Activated CD4-positive, alpha-beta T cell treated with anti-CD3 and anti-CD28 coated beads for 4 hours (primary cell): ENCODE data around the gene ODAD4.
A peak's percentile ranks its signal among the peaks of the same experiment; 100 is the strongest.

ENCODE experiments used
- DNase-seq, 2 donors: peaks; one replicate each; pipeline ENCODE4 v3.0.0-alpha.2; 2020

Gene ODAD4, protein sequence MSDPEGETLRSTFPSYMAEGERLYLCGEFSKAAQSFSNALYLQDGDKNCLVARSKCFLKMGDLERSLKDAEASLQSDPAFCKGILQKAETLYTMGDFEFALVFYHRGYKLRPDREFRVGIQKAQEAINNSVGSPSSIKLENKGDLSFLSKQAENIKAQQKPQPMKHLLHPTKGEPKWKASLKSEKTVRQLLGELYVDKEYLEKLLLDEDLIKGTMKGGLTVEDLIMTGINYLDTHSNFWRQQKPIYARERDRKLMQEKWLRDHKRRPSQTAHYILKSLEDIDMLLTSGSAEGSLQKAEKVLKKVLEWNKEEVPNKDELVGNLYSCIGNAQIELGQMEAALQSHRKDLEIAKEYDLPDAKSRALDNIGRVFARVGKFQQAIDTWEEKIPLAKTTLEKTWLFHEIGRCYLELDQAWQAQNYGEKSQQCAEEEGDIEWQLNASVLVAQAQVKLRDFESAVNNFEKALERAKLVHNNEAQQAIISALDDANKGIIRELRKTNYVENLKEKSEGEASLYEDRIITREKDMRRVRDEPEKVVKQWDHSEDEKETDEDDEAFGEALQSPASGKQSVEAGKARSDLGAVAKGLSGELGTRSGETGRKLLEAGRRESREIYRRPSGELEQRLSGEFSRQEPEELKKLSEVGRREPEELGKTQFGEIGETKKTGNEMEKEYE

DNA sequence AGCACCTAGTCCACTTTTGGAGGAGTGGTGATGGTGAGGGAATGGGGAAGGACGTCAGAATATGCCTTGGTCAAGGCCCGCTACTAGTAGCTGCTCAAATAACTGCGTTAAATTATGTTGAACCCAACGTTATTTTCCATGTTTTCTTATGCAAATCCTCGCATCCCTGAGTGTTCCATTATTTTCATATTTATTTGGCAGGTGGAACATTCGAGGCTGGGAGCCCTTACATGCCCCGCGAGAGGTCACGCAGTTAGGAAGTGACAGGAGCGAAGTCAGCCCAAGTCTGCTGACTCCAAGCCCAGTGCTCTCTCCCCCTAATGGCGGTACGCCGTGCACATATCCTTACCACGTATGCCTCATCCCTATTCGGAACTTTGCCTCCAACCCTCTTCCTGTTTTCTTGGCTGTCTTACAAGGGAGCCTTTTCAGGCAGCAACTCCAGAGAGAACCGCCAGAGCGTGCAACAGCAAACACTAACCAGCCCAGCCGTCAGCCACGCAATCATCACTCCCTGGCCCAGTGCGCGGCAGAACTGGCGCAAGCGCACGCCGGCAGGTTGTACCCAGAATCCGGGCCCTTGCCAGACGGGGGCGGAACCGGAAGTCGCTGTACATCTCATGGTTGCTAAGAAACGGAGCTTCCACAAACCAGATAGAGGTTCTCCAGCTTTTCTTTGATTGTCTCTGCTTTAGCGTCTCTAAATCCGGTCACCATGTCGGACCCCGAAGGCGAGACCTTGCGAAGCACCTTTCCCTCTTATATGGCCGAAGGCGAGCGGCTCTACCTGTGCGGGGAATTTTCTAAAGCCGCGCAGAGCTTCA, at the start of gene ODAD4:
Gene ODAD4, plus strand, starts transcription at position 609 of the 824 bp plus-strand sequence. Its CDS starts 107 bp downstream, at position 716.
- DNase-seq = peak; percentile 94

GRCh38 chr17:41882756-41883155, 47.7 kb upstream of the ODAD4 start:
- no peak for DNase-seq

DNA sequence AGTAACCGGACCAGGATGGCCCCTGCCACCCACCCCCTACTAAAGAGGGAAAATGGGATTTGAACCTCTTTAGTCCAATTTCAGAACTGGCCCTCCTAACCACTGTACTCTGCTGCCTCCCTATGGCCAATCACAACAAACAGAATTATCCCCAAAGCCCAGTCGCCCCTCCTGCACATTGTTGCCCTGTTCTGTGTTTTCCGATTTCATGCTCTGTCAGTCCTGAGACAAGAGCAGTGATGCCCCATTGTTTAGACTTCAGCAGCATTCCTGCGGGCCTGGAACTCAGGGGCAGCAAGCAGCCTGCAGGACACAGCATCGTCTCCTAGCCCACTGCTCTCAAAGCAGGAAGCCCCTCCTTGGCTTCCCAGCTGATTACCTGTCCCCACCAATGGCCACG, 44.7 kb upstream of the ODAD4 start:
- DNase-seq = no peak

DNA sequence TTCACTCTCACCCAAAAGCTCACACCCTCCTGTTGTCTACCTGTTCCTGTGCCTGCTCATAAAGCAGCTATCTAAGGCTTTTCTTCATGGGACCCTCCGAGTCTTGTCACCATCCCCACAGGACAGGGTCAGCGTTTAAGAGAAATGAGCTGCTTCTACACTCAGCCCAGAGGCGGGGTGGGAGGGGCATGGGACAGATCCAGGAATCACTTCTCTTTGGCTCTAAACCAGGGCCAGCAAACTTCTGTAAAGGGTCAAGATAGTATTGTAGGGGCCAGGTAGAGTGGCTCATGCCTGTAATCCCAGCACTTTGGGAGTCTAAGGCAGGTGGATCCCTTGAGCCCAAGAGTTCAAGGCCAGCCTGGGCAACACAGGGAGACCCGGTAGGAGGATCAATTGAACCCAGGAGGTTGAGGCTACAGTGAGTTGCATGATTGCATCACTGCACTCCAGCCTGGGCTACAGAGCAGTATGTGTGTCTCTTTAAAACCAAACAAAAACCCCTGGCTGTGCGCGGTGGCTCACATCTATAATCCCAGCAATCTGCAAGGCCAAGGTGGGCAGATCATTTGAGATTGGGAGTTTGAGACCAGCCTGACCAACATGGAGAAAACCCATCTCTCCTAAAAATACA, 42.0 kb upstream of the ODAD4 start:
- DNase-seq = no peak

DNA sequence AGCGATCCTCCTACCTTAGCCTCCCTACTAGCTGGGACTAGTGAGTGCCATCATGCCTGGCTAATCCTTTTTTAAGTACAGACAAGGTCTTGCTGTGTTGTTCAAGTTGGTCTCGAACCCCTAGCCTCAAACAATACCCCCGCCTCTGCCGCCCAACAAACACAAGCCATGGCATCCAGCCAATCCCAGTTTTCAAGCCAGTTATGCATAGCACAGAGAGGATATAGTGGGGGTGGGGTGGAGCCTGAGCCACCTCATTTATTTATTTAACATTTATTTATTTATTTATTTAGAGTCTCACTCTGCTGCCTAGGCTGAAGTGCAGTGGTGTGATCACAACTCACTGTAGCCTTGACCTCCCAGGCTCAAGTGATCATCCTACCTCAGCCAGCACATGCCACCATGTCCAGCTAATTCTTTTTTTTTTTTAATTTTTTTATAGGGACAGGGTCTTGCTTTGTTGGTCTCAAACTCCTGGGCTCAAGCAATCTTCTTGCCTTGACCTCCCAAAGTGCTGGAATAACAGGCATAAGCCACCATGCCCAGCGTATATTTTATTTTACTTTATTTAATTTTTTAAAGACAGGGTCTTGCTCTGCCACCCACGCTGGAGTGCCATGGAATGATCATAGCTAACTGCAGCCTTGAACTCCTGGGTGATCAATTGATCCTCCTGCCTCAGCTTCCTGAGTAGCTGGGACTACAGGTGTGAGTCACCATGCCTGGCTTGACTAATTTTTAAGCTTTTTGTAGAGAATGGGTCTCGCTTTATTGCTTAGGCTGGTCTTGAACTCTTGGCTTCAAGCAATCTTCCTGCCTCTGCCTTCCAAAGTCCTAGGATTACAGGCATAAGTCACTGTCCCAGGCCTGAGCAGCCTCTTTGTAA, 39.0 kb upstream of the ODAD4 start:
- DNase-seq = no peak

DNA sequence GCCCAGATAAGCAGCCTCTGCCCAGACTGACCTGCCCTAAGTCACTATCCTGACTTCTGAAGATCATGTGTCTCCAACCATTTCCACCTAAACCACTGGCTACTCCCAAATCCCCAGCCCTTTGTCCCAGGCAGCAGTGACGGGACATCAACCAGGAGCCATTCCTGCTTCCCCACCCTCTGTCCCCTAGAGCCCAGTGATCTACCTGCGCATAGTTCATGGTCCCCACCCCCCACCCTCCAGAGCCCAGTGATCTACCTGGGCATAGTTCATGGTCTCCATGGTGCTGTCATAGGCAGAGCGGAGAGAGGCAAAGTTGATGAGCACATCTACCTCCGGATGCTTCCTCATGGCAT, 38.4 kb upstream of the ODAD4 start:
- DNase-seq = no peak

DNA sequence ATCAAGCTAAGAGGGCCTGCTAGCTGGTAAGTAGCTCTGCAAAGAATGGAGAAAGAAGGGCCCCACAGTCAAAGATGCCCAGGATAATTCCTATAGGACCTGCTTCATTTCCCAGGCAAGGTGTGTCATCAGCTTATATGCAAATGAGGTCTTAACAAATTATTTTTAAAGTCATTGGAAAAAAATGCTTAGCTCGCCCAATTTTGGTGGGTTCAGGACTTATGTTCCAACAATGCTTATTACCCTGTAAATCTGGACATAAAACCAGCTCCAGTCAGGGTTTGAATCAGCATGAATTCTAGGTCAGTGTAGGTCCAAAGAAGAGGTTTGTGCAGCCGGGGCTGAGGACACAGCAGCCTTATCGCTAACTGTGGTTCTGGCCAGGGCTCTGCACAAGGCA, 37.0 kb upstream of the ODAD4 start:
- no peak for DNase-seq

DNA sequence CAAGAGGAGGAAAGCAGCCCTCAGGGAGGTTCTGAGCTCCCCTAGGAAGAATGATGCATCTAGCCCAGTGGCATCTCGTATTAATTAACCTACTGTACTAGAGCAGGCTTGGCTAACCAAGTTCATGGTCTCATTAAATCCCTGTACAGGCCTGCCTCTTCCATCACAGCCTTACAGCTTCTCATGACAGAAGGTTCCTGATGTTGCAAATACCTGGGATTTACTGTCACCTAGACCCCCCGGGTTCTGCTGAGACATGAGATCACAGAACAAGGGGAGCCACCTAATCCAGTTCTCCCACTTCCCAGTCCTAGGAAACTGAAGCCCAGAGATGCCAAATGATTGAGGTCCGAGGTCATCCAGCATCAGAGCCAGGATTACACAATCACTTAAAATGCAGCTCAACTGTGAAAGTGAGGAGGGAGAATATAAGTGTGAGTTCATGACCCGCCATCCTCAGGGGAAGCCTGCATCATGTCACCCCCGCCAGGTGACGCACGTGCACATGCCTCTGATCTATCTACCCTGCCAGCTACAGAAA, 35.6 kb upstream of the ODAD4 start:
- DNase-seq = no peak

DNA sequence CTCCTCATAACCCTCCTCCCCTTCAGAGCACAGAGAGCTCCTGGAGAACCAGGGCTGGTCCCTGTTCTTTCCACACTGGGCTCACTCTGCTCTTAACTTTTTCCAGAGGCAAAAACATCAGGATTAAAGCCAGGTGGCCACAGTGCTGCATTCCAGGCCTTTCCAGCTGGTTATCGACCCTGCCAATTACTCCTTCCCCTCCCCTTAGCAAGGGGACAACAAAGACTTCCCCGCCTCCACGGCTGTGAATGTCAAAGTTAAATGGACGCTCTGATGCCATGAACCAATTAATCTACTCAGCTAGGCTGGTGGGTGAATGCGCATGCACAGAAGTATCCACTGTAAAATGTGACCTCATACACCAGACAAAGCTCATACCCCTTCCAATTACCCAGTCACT, 34.8 kb upstream of the ODAD4 start:
- DNase-seq = no peak

DNA sequence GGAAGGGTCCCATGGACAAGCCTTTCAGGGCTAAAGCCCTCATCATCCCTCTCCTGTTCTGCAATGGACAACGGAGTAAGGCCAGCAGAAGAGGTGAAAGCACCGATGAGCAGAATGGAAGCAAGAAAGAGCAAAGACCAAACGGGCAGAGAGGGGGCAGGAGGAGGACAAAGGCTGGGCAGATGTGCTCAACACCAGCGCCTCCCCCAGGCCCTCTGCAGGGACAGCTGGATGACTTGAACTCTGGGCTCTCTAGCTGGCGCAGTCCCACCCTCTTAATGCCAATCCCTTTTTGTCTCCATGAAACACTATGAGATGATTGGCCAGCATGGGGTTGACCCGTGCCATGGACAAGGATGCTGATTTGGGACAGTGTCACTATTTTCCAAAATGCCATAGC, 33.7 kb upstream of the ODAD4 start:
- DNase-seq = no peak

- no peak for DNase-seq
Measured at GRCh38 chr17:41901646-41902045, 28.8 kb upstream of the ODAD4 start.

- DNase-seq = no peak
Measured at GRCh38 chr17:41904242-41904841, 26.1 kb upstream of the ODAD4 start.

DNA sequence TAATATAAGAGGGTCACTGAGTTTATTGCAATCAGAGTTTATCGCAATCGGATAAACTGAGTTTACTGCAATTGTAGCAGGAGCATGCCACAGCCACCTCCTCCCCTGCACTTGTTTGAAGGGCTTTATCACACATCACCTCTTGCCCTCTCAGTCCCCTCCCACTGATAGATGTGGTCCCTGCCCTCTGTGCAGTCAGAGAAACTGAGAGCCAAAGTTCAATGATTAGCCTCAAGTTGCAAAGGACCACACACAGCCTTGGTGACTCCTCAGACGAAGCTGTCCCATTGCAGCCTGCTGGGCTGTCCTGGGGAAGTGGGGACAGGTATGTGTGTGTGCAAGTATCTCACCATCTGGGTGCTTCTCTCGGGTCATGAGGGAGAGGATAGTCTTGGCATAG, 25.2 kb upstream of the ODAD4 start:
- DNase-seq = no peak

GRCh38 chr17:41906465-41907184, 23.8 kb upstream of the ODAD4 start:
- DNase-seq = no peak

DNA sequence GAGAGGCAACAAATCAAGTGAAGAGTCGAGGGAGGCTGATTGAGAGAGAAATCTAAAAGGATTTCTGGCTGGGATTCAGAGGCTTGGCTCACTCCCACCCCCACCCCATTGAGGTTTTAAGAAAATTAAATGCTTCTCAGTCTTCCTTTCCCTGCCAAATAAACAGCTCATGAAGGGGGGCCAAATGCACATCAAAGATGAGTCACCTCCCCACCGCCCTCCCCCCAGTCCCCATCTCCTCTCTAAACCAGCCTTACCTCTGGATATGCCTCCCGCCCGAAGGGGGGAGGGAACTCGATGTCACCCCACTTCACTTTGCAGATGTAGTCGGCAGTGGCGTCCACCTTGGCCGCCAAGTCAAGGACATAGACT, 23.2 kb upstream of the ODAD4 start:
- DNase-seq = no peak

DNA sequence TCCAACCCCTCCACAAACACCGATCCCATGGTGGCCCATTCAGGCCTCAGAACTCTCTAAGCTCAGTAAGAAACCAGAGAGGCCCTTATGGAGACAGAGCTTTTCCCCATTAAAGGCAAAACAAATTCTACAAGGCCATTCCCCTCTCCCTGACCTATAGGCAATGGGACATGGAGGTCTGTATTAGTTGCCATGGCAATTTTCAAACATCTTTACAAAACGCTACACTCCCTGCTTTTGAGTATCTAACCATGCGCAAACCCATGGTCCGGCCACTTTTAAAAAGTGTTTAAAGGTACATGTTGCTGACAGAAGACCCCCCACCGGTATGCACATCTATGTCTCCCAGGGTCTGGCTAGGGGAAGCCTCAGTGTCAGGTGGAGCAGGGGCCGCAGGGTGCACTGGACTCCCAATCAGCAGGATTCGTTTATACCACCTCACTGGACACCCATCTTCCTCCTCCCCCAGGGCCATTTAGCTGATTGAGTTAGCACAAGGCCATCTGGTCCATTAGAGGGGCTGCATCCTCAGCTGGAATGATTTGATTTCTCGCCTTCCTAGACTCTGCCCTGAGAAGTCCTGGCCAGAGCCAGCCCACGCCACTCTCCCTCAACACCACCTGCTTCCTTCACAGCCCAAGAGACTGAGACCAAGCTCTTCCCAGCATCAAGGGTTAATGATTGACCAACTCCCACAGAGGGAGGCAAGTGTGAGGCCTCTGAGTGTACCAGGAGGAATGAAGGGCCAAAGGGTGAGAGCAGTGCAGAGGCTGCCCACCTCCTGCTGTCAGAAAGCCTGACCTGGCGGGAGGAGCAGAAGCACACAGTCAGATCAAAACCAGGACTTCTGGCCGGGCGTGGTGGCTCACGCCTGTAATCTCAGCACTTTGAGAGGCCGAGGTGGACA, 22.5 kb upstream of the ODAD4 start:
- no peak for DNase-seq

GRCh38 chr17:41909088-41909487, 21.3 kb upstream of the ODAD4 start:
- no peak for DNase-seq

DNA sequence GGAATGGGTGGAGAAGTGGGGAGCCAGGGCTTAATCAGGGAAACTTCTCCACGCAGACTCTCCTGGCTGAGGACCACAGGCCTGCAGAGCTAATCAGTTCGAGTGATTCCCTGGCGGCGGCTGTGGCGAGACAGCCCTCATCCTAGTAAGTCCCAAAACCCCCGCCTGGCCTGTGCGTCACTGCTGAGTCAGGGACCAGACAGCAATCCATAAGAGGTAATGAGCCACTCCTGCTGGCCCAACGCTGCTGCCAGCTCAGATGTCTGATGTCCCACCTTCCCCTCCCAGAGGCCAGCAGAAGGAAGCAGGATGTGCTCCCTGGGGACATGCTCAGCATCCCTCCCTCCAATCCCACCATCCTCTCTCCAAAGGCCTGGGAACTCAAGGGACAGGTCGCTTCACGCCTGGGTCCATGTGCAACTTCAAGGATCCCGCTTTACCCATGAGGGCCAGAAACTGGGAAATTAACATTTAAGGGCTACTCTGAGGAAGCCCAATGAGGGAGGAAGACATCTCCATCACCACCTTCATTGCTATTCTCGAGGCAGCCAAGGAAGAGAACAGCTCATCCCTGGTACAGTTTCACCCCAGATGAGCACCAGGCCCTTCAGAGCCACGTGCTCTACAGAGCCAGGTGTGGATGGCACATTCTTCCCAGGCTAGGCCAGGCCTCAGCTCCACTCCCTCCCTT, 19.6 kb upstream of the ODAD4 start:
- DNase-seq = no peak

DNA sequence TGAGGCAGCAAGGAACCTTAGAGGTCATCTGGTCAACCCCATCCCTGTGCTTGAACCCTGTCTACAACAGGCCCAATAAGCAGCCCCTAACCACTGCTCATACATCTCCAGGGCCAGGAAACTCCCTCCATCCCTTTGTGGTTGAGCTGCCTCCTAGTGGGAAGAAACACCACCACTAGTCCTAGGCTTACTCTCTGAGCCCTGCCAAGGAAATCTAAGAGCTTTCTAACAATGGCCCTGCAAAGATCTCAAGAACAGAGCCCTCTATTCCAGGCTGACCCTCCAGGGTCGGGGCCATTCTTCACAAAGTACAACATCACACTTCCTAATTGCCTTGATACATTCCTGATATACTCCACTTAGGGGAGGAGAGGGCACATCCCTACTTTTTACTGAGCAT, 17.5 kb upstream of the ODAD4 start:
- DNase-seq = no peak
